HEK293 (cell line): Measurements from ENCODE around the gene STAG3.

Source experiments
- CTCF ChIA-PET: fragments of 350-600 bp; formaldehyde crosslinking; extraction: SDS; loops from one replicate; lab custom pipeline; 2021; ENCODE audit warnings: antibody characterized with exemption; lab: Yijun Ruan, JAX
- POLR2A ChIA-PET: fragments of 300-600 bp; formaldehyde crosslinking; extraction: SDS; loops from one replicate; lab custom pipeline; 2020; ENCODE audit warnings: antibody characterized with exemption, inconsistent platforms; lab: Yijun Ruan, JAX
- H3K27ac ChIP-seq: fragments of 200-500 bp; sonication (Bioruptor generic); 2 replicates; pipeline ENCODE4 v1.5.1; 2014; ENCODE audit warnings: low read depth, low read length, control low read depth, inconsistent platforms; ENCODE audit errors: extremely low read depth
- H3K36me3 ChIP-seq, 2 experiments: fragments of 200-500 bp in 1 of 2; sonication (Bioruptor generic) in 1 of 2; 1 replicate in 1 of 2; 2 replicates in 1 of 2; pipeline ENCODE4 v1.5.1; 2014 to 2017; ENCODE audit warnings: inconsistent platforms in 2 of 2, low read length in 2 of 2; ENCODE audit not compliant: control insufficient read depth in 2 of 2, insufficient read depth in 1 of 2
- H3K4me1 ChIP-seq: fragments of 200-500 bp; sonication (Bioruptor generic); 2 replicates; pipeline ENCODE4 v1.5.1; 2014; ENCODE audit warnings: mild to moderate bottlenecking, low read length, inconsistent platforms; ENCODE audit not compliant: control insufficient read depth, insufficient read depth
- H3K4me3 ChIP-seq: 2 replicates; pipeline ENCODE4 v1.5.1; 2011; ENCODE audit warnings: low read depth, mild to moderate bottlenecking, control low read depth, low read length, moderate library complexity
- H3K9me3 ChIP-seq: fragments of 200-500 bp; sonication (Bioruptor generic); 2 replicates; pipeline ENCODE4 v1.5.1; 2014; ENCODE audit warnings: low read depth, low read length, inconsistent platforms; ENCODE audit not compliant: control insufficient read depth, insufficient read depth
- TRIM28 ChIP-seq: IDR thresholded peaks from 2 replicates; pipeline ENCODE4 v1.6.1; 2011; ENCODE audit warnings: low read length, control low read depth, borderline replicate concordance
- YY1 ChIP-seq: fragments of 450-650 bp; formaldehyde crosslinking; IDR thresholded peaks from 2 replicates; pipeline ENCODE4 v1.5.1; 2018; ENCODE audit warnings: missing biosample characterization, missing genetic modification characterization
- ZBTB8A ChIP-seq: fragments of 450-650 bp; formaldehyde crosslinking; IDR thresholded peaks from 2 replicates; pipeline ENCODE4 v1.5.1; 2016; ENCODE audit warnings: missing biosample characterization, missing genetic modification characterization
- ZEB2 ChIP-seq: fragments of 450-650 bp; formaldehyde crosslinking; IDR thresholded peaks from 2 replicates; pipeline ENCODE4 v1.5.1; 2016; ENCODE audit warnings: missing biosample characterization, missing genetic modification characterization
- ZFP3 ChIP-seq: fragments of 450-650 bp; formaldehyde crosslinking; IDR thresholded peaks from 2 replicates; pipeline ENCODE4 v1.5.1; 2016; ENCODE audit warnings: low read depth, missing biosample characterization, missing genetic modification characterization
- ZNF155 ChIP-seq: fragments of 450-650 bp; formaldehyde crosslinking; IDR thresholded peaks from 2 replicates; pipeline ENCODE4 v1.5.1; 2016; ENCODE audit warnings: missing biosample characterization, missing genetic modification characterization
- ZNF169 ChIP-seq: fragments of 450-650 bp; formaldehyde crosslinking; IDR thresholded peaks from 2 replicates; pipeline ENCODE4 v1.5.1; 2016; ENCODE audit warnings: missing biosample characterization, missing genetic modification characterization
- ZNF211 ChIP-seq: fragments of 450-650 bp; formaldehyde crosslinking; IDR thresholded peaks from 2 replicates; pipeline ENCODE4 v1.5.1; 2016; ENCODE audit warnings: low read depth, missing biosample characterization, missing genetic modification characterization
- ZNF501 ChIP-seq: fragments of 450-650 bp; formaldehyde crosslinking; IDR thresholded peaks from 2 replicates; pipeline ENCODE4 v1.5.1; 2016; ENCODE audit warnings: missing biosample characterization, missing genetic modification characterization
- ZNF596 ChIP-seq: fragments of 450-650 bp; IDR thresholded peaks from 2 replicates; pipeline ENCODE4 v1.5.0; 2018; ENCODE audit warnings: missing biosample characterization, mild to moderate bottlenecking, missing genetic modification characterization, moderate library complexity
- ZNF626 ChIP-seq: fragments of 450-650 bp; sonication (Bioruptor Pico); formaldehyde crosslinking; IDR thresholded peaks from 2 replicates; pipeline ENCODE4 v1.5.1; 2018; ENCODE audit warnings: missing biosample characterization, missing genetic modification characterization, inconsistent platforms
- ZNF776 ChIP-seq: fragments of 450-650 bp; formaldehyde crosslinking; IDR thresholded peaks from 2 replicates; pipeline ENCODE4 v1.5.0; 2017; ENCODE audit warnings: missing biosample characterization, missing genetic modification characterization, borderline replicate concordance
- ZNF791 ChIP-seq: fragments of 450-650 bp; formaldehyde crosslinking; IDR thresholded peaks from 2 replicates; pipeline ENCODE4 v1.5.1; 2016; ENCODE audit warnings: missing biosample characterization, missing genetic modification characterization
- TF ChIP-seq, protein P1 (sequence below): IDR thresholded peaks from 2 replicates; pipeline ENCODE4 v1.6.1; 2011; ENCODE audit warnings: mild to moderate bottlenecking, low read depth, low read length, borderline replicate concordance
- TF ChIP-seq, protein P2 (sequence below): fragments of 450-650 bp; formaldehyde crosslinking; IDR thresholded peaks from 2 replicates; pipeline ENCODE4 v1.5.1; 2016; ENCODE audit warnings: missing biosample characterization, missing genetic modification characterization
- TF ChIP-seq, protein P3 (sequence below): fragments of 450-650 bp; formaldehyde crosslinking; IDR thresholded peaks from 2 replicates; pipeline ENCODE4; 2016; ENCODE audit warnings: missing biosample characterization, missing genetic modification characterization
- TF ChIP-seq, protein P4 (sequence below): fragments of 450-650 bp; formaldehyde crosslinking; IDR thresholded peaks from 2 replicates; pipeline ENCODE4 v1.5.1; 2016; ENCODE audit warnings: missing biosample characterization, missing genetic modification characterization
- TF ChIP-seq, protein P5 (sequence below): fragments of 450-650 bp; formaldehyde crosslinking; IDR thresholded peaks from 2 replicates; pipeline ENCODE4 v1.5.0; 2017; ENCODE audit warnings: missing biosample characterization, missing genetic modification characterization, borderline replicate concordance

STAG3 gene

DNA sequence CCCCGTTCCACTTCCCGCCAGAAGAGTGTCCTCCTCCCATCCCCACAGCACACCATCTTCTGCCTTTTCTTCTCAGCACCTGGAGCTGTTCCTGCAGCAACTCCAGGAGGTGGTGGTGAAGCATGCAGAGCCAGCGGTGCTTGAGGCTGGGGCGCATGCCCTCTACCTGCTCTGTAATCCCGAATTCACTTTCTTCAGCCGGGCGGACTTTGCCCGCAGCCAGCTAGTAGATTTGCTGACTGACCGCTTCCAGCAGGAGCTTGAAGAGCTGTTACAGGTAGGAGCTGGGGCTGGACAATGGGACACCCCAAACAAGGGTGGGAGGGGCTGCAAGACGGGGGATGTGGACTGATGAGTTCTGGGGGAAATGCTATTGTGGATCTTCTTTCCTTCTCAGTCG, 23.0 kb downstream of the STAG3 start:
- Histone ChIP-seq H3K4me3 (no peak overlapping the region), H3K9me3 (no peaks in the 10 kb centered on the region), H3K27ac (no peak overlapping the region), H3K4me1 (no peaks in the 10 kb centered on the region), H3K36me3 (no peaks in the 10 kb centered on the region)
- POLR2A ChIA-PET, result interaction anchor here (1.1 kb wide), 1 partner anchor 228 kb away, joined by 6 read pairs; the partner anchor contains the start of gene ZCWPW1
- CTCF ChIA-PET, result interaction anchor here (0.6 to 2.4 kb wide), 3 partner anchors 11 to 92 kb away, joined by 3 to 11 read pairs (median 9); no protein-coding TSS in a partner anchor
- TF ChIP-seq ZFP3 (tag by site-specific recombination) (no peak), YY1 (tag by site-specific recombination) (no peak), ZNF211 (tag by site-specific recombination) (no peak), ZNF155 (tag by site-specific recombination) (no peak), TRIM28 (no peak), ZNF501 (tag by site-specific recombination) (no peak), ZNF596 (tag by site-specific recombination) (no peak), ZBTB8A (tag by site-specific recombination) (no peak), ZNF791 (no peak), ZEB2 (tag by site-specific recombination) (no peak), ZNF776 (tag by site-specific recombination) (no peak), ZNF169 (no peak), ZNF626 (tag by site-specific recombination) (no peak)
- TF ChIP-seq, protein P1, sequence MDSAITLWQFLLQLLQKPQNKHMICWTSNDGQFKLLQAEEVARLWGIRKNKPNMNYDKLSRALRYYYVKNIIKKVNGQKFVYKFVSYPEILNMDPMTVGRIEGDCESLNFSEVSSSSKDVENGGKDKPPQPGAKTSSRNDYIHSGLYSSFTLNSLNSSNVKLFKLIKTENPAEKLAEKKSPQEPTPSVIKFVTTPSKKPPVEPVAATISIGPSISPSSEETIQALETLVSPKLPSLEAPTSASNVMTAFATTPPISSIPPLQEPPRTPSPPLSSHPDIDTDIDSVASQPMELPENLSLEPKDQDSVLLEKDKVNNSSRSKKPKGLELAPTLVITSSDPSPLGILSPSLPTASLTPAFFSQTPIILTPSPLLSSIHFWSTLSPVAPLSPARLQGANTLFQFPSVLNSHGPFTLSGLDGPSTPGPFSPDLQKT, result no peak
- TF ChIP-seq, protein P2, sequence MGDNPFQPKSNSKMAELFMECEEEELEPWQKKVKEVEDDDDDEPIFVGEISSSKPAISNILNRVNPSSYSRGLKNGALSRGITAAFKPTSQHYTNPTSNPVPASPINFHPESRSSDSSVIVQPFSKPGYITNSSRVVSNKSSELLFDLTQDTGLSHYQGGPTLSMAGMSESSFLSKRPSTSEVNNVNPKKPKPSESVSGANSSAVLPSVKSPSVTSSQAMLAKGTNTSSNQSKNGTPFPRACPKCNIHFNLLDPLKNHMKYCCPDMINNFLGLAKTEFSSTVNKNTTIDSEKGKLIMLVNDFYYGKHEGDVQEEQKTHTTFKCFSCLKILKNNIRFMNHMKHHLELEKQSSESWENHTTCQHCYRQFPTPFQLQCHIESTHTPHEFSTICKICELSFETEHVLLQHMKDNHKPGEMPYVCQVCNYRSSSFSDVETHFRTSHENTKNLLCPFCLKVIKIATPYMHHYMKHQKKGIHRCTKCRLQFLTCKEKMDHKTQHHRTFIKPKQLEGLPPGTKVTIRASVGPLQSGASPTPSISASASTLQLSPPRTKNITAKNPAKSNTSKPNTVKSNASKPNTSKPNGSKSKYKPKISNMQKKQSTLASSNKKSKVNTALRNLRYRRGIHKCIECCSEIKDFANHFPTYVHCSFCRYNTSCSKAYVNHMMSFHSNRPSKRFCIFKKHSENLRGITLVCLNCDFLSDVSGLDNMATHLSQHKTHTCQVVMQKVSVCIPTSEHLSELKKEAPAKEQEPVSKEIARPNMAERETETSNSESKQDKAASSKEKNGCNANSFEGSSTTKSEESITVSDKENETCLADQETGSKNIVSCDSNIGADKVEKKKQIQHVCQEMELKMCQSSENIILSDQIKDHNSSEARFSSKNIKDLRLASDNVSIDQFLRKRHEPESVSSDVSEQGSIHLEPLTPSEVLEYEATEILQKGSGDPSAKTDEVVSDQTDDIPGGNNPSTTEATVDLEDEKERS (tag by site-specific recombination), result no peak
- TF ChIP-seq, protein P3, sequence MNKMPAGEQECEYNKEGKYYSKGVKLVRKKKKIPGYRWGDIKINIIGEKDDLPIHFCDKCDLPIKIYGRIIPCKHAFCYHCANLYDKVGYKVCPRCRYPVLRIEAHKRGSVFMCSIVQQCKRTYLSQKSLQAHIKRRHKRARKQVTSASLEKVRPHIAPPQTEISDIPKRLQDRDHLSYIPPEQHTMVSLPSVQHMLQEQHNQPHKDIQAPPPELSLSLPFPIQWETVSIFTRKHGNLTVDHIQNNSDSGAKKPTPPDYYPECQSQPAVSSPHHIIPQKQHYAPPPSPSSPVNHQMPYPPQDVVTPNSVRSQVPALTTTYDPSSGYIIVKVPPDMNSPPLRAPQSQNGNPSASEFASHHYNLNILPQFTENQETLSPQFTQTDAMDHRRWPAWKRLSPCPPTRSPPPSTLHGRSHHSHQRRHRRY, result no peak
- TF ChIP-seq, protein P4, sequence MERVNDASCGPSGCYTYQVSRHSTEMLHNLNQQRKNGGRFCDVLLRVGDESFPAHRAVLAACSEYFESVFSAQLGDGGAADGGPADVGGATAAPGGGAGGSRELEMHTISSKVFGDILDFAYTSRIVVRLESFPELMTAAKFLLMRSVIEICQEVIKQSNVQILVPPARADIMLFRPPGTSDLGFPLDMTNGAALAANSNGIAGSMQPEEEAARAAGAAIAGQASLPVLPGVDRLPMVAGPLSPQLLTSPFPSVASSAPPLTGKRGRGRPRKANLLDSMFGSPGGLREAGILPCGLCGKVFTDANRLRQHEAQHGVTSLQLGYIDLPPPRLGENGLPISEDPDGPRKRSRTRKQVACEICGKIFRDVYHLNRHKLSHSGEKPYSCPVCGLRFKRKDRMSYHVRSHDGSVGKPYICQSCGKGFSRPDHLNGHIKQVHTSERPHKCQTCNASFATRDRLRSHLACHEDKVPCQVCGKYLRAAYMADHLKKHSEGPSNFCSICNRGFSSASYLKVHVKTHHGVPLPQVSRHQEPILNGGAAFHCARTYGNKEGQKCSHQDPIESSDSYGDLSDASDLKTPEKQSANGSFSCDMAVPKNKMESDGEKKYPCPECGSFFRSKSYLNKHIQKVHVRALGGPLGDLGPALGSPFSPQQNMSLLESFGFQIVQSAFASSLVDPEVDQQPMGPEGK, result no peak
- TF ChIP-seq, protein P5, sequence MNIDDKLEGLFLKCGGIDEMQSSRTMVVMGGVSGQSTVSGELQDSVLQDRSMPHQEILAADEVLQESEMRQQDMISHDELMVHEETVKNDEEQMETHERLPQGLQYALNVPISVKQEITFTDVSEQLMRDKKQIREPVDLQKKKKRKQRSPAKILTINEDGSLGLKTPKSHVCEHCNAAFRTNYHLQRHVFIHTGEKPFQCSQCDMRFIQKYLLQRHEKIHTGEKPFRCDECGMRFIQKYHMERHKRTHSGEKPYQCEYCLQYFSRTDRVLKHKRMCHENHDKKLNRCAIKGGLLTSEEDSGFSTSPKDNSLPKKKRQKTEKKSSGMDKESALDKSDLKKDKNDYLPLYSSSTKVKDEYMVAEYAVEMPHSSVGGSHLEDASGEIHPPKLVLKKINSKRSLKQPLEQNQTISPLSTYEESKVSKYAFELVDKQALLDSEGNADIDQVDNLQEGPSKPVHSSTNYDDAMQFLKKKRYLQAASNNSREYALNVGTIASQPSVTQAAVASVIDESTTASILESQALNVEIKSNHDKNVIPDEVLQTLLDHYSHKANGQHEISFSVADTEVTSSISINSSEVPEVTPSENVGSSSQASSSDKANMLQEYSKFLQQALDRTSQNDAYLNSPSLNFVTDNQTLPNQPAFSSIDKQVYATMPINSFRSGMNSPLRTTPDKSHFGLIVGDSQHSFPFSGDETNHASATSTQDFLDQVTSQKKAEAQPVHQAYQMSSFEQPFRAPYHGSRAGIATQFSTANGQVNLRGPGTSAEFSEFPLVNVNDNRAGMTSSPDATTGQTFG (tag by site-specific recombination), result no peak
